Measurements from ENCODE around the gene TEX264. TPM values are rescaled to one million over a fixed set of nuclear protein-coding genes. Genes with fewer than 3 reads are reported as not detected.
"Not testable (repeated sequence)": the region's sequence is repeated elsewhere in the genome, so short reads cannot be mapped to it uniquely, and the experiment has no call there.

Gene TEX264
- polyA plus RNA-seq, 3 donors, result 57.0 to 68.8 (median 66.4) TPM

DNA sequence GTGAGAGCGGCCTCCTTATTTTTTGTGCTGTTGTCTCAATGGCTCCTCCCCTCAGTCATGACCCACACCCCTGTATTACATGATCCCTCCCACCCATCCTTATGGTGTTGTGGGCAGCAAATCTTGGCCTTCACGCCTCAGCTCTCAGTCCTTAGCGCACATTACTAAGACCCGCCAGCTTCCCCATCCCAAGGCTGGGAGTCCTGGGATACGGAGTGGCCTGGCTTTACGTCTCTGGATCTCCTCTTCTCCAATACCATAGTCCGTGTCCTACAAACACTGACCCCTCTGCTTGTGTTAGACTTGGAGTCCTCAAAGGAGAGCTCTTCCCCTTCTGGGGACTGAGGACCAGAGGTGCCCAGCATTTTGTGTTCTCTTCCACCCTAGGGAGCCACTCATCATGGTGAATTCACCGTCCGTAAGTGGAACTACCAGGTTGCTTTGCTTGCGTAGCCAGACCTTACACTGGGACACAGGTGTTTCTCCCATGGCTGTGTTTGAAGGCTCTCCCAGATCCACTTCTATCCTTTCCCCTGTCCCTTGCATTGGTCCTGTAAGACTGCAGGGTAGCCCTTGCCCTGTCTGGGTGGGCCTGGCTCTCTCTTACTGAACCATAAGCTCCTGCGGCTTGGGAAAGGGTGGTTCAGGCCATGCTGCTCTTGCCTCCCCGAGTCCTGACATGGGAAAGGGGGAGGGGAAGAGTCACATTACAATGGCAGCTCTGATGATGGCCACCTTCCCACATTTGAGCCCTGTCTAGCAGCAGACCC is 49.4 kb downstream of the TEX264 start:
- DNase-seq (ENCODE audit: extremely low read depth in 1 of 11, low read depth in 9 of 11, low spot score in 4 of 11), result no peak

DNA sequence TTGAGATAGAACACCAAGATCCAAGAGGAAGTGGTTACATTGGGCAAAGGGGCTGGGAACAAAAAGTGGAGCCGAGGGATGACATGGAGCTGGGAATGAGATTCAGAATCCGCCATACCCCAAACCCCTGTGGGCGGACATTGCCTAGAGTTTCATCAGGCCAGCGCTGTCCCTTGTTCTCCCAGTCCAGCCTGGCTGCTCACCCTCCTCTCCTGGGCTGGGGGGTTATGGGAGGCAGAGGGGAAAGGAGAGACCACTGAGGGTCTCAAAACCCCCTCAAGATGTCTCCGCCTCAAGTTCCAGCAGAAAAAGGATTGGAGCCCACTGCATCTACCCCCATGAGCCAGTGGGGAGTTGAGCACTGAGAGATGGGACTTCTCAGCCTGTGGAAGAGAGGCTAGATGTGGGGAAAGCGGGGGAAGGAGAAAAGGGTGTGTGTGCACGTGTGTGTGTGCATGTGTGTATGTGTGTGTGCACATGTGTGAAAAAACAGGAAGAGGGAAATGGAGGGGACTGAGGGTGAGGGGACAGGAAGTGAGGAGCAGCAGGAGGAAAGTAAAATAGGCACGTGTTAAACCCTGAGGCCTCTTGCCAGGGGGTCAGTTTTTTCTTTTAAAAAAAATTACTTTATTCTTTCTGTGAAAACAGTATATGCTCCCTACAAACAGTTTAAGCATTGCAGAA is 50.2 kb downstream of the TEX264 start:
- DNase-seq (ENCODE audit: extremely low read depth in 1 of 11, low read depth in 9 of 11, low spot score in 4 of 11), result no peak

- DNase-seq (ENCODE audit: extremely low read depth in 1 of 11, low read depth in 9 of 11, low spot score in 4 of 11), result no peak
Observed at GRCh38 chr3:51722362-51722761, 51.3 kb downstream of the TEX264 start.

- DNase-seq (ENCODE audit: extremely low read depth in 1 of 11, low read depth in 9 of 11, low spot score in 4 of 11), result no peak
Observed at GRCh38 chr3:51727500-51727899, 56.4 kb downstream of the TEX264 start.

DNA sequence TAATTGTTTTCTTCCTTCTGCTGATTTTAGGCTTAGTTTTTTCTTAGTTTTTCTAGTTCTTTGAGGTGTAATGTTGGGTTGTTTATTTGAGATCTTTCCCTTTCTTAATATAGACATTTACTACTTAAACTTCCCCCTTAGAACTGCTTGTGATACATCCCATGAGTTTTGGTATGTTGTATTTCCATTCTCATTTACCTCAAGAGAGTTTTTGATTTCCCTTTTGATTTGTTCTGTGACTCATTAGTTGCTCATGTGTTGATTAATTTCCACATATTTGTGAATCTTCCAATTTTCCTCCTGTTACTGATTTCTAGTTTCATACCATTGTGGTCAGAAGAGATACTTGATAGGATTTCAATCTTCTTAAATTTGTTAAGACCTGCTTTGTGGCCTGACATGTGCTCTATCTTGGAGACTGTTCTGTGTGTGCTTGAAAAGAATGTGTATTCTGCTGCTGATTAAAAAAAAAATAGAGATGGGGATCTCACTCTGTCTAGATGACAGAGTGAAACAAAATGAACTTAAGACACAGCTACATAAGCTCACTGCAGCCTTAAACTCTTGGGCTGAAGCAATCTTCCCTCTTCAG is 58.1 kb downstream of the TEX264 start:
- no peak for DNase-seq (ENCODE audit: extremely low read depth in 1 of 11, low read depth in 9 of 11, low spot score in 4 of 11)

- DNase-seq (ENCODE audit: extremely low read depth in 1 of 11, low read depth in 9 of 11, low spot score in 4 of 11), result no peak
Observed at GRCh38 chr3:51733859-51734571, 63.0 kb downstream of the TEX264 start.

- no peak for DNase-seq (ENCODE audit: extremely low read depth in 1 of 11, low read depth in 9 of 11, low spot score in 4 of 11)
Observed at GRCh38 chr3:51734572-51734907, 63.5 kb downstream of the TEX264 start.

- DNase-seq (ENCODE audit: extremely low read depth in 1 of 11, low read depth in 9 of 11, low spot score in 4 of 11), result no peak
Observed at GRCh38 chr3:51735039-51735438, 64.0 kb downstream of the TEX264 start.

DNA sequence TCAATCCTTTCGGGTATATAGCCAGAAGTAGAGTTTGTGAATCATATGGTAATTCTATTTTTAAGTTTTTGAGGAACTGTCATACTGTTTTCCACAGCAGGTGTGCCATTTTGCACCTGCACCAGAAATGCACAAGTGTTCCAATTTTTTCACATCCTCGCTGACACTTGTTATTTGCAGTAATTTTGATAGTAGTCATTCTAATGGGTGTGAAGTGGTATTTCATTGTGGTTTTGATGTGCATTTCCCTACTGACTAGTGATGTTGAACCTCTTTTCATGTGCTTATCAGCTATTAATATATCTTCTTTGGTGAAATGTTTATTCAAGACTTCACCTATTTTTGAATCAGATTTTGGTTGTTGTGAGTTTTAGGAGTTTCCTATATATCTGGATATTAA is 64.9 kb downstream of the TEX264 start:
- no peak for DNase-seq (ENCODE audit: extremely low read depth in 1 of 11, low read depth in 9 of 11, low spot score in 4 of 11)

- DNase-seq (ENCODE audit: extremely low read depth in 1 of 11, low read depth in 9 of 11, low spot score in 4 of 11), result no peak
Observed at GRCh38 chr3:51739110-51739509, 68.1 kb downstream of the TEX264 start.

GRCh38 chr3:51742320-51742719 is 71.3 kb downstream of the TEX264 start:
- not testable (repeated sequence) for DNase-seq (ENCODE audit: extremely low read depth in 1 of 11, low read depth in 9 of 11, low spot score in 4 of 11)

GRCh38 chr3:51742978-51743377 is 71.9 kb downstream of the TEX264 start:
- not testable (repeated sequence) for DNase-seq (ENCODE audit: extremely low read depth in 1 of 11, low read depth in 9 of 11, low spot score in 4 of 11)

DNA sequence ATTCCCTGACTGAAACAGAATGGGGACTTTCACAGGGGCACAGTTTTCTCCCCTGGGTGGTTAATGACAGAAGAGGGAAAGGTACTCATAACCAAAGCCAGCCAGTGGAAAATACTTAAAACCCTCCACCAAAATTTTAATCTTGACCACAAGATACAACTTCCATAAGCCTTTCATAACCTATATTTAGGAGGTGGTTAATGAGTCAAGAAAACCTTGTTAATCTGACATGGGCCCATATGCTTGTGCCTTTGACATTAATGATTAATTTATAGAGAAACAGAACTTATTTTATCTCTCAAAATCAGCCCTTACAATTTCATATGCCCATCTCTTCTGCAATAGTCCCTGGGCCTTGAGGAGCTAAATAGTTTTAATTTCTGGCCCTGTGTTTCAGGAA is 76.8 kb downstream of the TEX264 start:
- DNase-seq (ENCODE audit: extremely low read depth in 1 of 11, low read depth in 9 of 11, low spot score in 4 of 11), result no peak

GRCh38 chr3:51748327-51748726 is 77.3 kb downstream of the TEX264 start:
- DNase-seq (ENCODE audit: extremely low read depth in 1 of 11, low read depth in 9 of 11, low spot score in 4 of 11), result no peak

DNA sequence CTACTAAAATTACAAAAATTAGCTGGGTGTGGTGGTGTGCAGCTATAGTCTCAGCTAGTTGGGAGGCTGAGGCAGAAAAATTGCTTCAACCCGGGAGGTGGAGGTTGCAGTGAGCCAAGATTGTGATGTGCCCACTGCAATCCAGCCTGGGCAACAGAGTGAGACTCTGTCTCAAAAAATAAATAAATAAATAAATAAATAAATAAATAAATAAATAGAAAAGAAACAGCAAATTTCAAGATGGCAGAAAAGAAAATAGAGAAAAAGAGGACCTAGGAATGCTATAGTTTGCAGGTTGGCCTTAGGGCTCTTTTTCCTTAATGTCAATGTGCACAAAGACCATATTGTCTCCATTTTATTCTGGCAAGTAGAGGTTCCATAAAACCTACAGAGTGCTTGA is 79.8 kb downstream of the TEX264 start:
- no peak for DNase-seq (ENCODE audit: extremely low read depth in 1 of 11, low read depth in 9 of 11, low spot score in 4 of 11)

DNA sequence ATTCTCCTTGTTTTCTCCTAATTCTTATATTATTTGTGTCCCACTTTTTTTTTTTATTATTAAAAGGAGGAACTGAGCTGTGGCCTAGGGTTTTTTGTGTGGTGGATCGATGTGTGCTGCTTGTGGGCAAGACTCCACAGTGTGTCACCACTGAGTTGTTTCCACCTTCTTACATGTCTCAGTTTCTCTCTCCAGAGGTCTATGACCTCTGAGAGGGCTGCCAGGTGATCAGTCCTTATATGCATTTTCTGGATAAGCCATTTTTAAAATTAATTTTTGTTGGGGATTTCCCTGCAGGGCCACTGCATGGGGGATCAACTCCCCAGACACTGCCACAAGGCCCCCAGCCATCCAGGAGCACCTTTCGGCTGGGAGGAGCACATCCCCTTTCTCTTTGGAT is 80.2 kb downstream of the TEX264 start:
- DNase-seq (ENCODE audit: extremely low read depth in 1 of 11, low read depth in 9 of 11, low spot score in 4 of 11), result no peak
